Fibroblast of lung (primary cell): ENCODE data around the gene SEC11A.

Experiments used
- CTCF ChIP-seq, 2 donors: IDR thresholded peaks in 1 of 2; conservative IDR thresholded peaks in 1 of 2; 1 replicate in 1 of 2; 2 replicates in 1 of 2; pipeline ENCODE4 v1.5.1; 2011 to 2012; ENCODE audit warnings: low read length in 2 of 2, control low read depth in 1 of 2, inconsistent platforms in 1 of 2, low read depth in 1 of 2, mild to moderate bottlenecking in 1 of 2
- EZH2 ChIP-seq: IDR thresholded peaks from 2 replicates; pipeline ENCODE4 v1.5.1; 2012; ENCODE audit warnings: low read length, control low read depth, mild to moderate bottlenecking; ENCODE audit errors: missing control alignments

GRCh38 chr15:84657748-84658079 is 58.2 kb downstream of the SEC11A start:
- TF ChIP-seq CTCF (conservative IDR thresholded peaks at IDR 0.05 in 1 of 2, IDR thresholded peaks at IDR 0.05 in 1 of 2; ENCODE audit: low read depth in 1 of 2, low read length in 2 of 2) (no peak), EZH2 (no peak)
